Measurements from ENCODE around the gene FAM174B.

FAM174B gene

DNA sequence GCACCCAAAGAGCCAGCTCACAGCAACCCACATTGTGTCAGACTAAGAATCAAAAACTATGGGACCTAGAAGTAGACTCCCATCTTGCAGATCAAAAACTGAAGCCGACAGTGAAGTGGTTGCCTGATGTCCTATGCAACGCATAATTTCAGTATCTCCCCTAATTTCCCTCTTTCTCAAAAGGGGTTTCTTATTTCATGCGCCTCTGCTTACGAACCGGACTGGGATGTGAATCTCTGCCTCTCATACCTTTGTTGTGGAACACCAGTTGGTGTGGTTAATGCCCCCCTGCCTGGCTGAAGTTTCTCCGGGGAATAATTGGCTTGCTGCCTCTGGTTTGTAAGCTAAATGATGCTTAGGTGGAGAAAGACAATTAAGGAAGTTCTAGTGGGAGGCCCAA, 514 bp upstream of the FAM174B start:
- DNase-seq (ENCODE audit: insufficient read length, low spot score) = no peak
- no peak for TF ChIP-seq POLR2A (IDR thresholded peaks at IDR 0.05; ENCODE audit: low read depth, low read length)
- no peak for FAIRE-seq

DNA sequence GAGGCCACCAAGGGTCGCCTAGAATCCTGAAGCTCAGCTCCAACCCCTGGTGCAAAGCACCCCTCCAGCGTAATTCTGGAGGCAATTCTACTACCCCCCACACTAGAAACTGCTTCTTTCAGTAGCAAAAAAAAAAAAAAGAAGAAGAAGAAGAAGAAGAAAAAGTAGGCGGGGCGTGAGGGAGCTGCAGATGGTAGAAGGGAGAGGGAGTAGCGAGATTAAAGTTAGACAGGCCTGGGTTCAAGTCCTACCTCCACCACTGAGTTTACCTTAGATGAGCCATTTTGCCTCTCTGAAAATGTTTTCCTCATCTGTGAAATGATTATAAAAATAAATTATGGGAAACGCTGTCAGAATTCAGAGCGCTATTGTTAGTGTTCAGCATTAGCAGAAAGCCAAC, 913 bp downstream of the FAM174B start:
- FAIRE-seq = no peak

DNA sequence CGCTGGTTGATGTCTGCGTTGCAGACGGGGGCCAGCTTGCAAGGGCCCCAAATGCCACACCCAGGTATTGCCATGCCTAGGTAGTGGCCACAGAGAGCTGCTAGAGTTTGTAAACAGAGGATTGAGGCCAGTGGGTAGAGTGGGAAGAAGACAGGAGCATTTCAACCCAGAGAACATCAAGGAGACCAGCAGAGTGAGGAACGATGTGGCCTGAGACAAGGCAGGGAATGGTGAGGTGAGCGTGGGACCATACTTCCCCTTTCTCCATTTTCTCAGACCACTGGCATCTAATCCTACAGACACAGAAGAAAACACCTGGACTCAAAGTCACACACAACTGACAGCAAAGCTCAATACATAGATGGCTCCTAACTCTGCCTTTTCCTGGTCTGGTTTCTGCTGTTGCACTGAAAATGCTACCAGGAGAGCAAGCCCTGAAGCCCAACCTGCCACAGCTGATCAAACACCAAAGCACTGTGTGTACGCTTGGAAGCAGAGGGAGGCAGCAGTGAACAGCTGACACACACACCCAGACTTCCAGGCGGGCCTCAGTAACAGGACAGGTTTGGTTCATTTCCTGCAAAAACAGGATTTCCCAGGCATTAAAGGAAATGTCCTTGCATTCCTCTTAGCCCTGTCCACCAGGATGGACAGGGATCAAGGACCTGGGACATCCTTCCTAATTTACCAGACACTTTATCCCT, 1.6 kb downstream of the FAM174B start:
- DNase-seq (ENCODE audit: insufficient read length, low spot score) = no peak
- FAIRE-seq = no peak
- TF ChIP-seq POLR2A (IDR thresholded peaks at IDR 0.05; ENCODE audit: low read depth, low read length) = no peak

More for the DNA sequence above, 913 bp downstream of the FAM174B start:
- no peak for TF ChIP-seq POLR2A (IDR thresholded peaks at IDR 0.05; ENCODE audit: low read depth, low read length)
- DNase-seq (ENCODE audit: insufficient read length, low spot score) = no peak

DNA sequence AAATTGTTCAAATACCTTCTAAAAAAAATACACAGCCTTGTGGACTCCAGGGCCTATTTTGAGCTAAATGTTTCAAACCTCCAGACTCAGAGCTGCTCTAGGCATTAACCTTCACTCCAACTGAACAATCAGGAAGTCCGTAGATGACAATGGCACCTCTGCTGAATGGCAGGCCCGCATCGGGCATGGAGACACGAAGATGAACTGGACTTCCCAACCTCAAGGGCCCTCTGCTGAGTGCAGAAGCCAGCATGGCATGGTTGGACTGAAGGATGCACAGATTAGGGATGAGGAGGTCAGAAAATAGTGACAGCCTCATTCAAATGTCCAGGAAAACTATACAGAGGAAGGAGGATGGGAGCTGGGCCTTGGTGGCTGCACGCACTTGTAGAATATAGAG, 2.2 kb downstream of the FAM174B start:
- DNase-seq (ENCODE audit: insufficient read length, low spot score) (no peak), FAIRE-seq (no peak)
- no peak for TF ChIP-seq POLR2A (IDR thresholded peaks at IDR 0.05; ENCODE audit: low read depth, low read length)

DNA sequence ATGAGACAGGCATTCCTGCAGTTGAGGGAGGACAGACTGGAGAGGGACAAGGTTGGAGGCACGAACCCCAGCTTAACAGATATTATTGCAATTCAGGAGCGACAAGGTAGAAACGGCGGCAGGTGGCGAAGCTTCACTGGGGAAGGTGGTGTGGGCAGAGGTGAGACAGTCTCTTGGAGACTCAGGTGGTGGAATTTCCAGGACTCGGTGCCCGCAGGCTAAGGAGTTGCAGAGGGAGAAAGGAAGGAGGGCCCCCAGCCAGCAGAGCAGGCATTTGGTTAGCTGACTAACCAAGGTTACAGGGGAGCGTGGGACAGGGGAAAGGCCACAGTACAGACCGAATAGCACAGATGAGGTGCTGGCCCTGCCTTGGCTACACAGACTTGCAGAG, 3.0 kb downstream of the FAM174B start:
- no peak for TF ChIP-seq POLR2A (IDR thresholded peaks at IDR 0.05; ENCODE audit: low read depth, low read length)
- no peak for FAIRE-seq
- no peak for DNase-seq (ENCODE audit: insufficient read length, low spot score)

DNA sequence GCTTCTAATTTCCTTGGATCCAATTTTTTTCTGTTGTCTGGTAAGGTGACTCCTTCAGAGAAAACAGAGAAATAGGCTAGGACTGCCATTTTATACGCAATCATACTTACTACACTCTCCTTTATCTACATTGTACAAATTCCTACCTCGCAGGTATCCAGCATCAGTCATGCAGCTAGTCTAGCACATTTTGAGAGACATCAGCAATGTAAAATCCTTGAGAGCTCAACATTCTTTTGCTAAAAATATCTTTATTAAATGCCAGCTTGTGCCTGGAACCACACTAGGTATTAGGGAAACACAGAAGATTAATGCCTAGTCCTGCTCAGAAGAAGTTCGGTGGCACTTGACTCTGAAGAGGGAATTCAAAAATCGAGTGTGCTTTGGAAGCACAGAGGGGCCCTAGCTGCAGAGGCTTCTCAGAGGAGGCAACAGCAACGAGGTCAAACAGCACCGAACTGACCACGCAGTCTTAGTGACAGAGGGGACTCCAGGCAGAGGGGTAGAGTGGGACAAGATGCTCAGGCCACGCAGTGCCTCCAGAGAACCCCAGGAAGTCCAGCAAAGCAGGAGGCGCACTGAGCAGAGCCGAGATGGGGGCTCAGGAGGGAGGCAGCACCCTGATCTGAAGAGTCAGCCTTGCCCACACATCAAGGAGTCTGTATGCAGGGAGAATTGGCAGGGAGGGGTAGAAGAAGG, 3.5 kb downstream of the FAM174B start:
- FAIRE-seq (no peak), DNase-seq (ENCODE audit: insufficient read length, low spot score) (no peak)
- no peak for TF ChIP-seq POLR2A (IDR thresholded peaks at IDR 0.05; ENCODE audit: low read depth, low read length)

DNA sequence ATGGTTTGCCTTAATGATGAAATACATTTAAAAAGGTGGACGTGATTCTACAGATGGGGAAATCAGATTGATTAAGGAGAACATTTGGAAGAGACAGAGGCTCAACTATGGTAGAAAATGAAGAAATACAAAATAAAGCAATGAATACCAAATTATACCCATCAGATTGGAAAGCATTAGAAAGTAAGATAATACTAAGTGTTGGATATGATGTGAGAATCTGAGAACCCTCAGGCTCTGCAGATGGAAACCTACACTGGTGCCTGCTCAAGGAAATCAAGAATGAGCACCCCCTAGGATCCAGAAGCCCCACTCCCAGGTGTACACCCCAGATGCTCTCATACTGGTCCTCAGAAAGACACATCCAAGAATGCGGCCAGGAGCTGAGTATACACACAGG, 4.6 kb downstream of the FAM174B start:
- no peak for TF ChIP-seq POLR2A (IDR thresholded peaks at IDR 0.05; ENCODE audit: low read depth, low read length)
- no peak for FAIRE-seq
- no peak for DNase-seq (ENCODE audit: insufficient read length, low spot score)

DNA sequence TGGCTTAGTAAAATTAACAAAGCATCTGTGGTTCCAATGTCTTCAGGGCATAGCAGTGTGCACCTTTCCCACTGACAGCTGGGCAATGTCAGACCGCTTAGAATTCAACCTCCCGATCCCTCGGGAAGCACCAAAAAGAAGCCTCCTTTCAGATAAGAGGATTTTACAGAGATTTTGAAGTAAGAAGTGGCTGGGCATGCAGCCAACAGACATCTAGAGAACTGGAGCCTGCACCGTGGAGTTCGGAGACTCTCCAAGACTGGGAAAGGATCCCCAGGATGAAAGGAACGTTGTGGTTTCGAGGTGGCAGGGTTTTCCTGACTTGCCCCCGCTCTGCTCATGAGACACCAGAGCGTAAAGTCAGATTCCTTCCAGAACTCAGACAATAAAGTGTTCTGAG, 5.3 kb downstream of the FAM174B start:
- no peak for TF ChIP-seq POLR2A (IDR thresholded peaks at IDR 0.05; ENCODE audit: low read depth, low read length)
- FAIRE-seq (no peak), DNase-seq (ENCODE audit: insufficient read length, low spot score) (no peak)

DNA sequence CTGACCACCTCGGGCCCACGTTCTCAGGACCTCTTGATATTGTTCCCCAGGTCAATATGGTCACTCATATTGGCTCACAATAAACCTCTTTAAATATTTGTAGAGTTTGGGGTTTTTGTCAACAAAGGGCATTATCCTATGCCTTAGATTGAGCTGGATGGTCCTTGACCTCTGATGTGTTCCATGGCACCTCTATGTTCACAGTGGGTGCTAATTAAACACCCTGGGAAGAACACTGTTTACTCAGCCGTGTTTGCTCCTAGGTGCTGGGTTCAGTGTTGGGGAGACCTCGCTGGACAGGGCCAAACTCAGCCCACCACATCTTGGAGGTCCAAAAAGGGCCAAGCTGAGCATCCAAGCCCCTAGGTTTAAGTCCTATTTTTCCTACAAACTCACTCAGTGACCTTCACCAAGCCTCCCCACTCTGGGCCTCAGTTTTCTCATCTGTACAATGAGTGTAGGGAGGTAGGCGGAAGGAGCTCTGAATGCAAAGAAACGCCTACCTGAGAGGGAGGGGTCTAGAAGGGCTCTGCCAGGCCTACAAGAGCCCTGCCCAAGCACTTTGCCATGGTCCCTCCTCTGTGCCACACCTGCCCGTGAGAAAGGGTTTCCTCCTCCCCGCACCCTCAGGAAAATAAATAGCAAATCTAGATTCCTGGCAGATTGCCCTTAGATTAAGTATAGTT, 7.2 kb downstream of the FAM174B start:
- TF ChIP-seq POLR2A (IDR thresholded peaks at IDR 0.05; ENCODE audit: low read depth, low read length) = no peak
- FAIRE-seq = no peak
- DNase-seq (ENCODE audit: insufficient read length, low spot score) = no peak

DNA sequence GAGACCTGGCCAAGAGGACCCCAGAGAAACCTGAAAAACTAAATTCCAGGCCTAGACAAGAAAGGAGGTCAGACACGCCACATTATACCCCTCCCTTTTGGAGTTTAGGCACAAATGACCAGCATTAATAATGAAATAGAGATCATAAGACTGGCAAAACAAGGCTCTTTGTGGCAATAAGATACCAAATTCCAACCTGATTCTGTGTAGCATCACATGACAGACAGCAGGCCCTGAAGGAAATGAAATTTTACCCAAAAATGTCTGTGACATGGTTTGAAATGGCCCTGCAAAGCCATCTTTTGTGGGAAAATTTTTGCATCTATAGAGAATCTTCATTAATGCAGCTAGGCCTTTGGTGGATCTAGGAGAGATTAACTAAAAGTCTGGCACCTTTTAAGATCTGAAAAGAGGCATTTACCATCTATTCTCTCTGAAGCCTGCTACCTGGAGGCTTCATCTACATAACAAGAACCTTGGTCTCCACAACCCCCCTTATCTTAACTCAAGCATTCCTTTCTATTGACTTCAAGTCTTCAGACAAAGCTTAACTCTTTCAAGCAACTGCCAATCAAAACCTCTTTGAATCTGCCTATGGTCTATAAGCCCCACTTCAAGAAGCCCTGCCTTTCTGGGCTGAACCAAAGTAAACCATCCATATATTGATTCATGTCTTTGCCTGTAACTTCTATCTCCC, 8.0 kb downstream of the FAM174B start:
- DNase-seq (ENCODE audit: insufficient read length, low spot score) (no peak), FAIRE-seq (no peak)
- no peak for TF ChIP-seq POLR2A (IDR thresholded peaks at IDR 0.05; ENCODE audit: low read depth, low read length)

DNA sequence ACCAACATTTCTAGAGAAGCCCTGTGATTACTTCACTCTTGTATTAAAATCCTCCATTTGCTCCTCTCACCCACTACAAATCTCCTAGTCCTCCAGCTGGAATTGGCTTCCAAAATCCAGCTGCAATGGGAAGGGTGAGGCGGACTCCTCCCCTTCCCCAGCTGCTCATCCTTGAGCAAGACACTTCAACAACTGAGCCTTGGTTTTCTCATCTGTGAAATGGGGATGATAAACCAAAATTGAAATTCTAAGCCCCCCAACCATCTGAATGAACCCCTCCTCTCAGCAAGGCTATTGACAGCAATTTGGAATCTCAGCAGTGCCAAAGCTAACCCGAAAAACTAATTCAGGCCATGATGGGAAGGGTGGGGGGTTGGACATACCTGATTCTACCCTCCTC, 9.4 kb downstream of the FAM174B start:
- DNase-seq (ENCODE audit: insufficient read length, low spot score) (no peak), FAIRE-seq (no peak)
- no peak for TF ChIP-seq POLR2A (IDR thresholded peaks at IDR 0.05; ENCODE audit: low read depth, low read length)

DNA sequence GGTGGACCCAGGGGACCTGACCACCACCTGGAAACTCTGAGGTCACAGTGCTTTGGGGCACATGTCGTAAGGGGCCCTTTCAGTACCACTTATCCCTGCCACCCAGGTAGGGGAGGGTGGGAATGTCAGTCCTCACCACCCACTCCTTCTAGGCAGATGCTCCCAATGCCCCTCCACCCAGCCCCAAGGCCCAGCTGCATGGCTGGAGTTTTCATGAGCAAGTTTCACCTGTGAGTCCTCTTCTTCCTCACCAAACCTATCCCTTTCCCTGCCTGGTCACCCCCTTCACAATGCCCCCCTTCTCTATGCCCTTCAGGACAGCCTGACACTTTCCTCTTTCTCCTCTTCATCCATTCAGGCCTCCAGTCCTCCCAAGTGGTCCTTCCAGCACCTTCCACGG, 9.8 kb downstream of the FAM174B start:
- TF ChIP-seq POLR2A (IDR thresholded peaks at IDR 0.05; ENCODE audit: low read depth, low read length) = no peak
- FAIRE-seq (no peak), DNase-seq (ENCODE audit: insufficient read length, low spot score) (no peak)

DNA sequence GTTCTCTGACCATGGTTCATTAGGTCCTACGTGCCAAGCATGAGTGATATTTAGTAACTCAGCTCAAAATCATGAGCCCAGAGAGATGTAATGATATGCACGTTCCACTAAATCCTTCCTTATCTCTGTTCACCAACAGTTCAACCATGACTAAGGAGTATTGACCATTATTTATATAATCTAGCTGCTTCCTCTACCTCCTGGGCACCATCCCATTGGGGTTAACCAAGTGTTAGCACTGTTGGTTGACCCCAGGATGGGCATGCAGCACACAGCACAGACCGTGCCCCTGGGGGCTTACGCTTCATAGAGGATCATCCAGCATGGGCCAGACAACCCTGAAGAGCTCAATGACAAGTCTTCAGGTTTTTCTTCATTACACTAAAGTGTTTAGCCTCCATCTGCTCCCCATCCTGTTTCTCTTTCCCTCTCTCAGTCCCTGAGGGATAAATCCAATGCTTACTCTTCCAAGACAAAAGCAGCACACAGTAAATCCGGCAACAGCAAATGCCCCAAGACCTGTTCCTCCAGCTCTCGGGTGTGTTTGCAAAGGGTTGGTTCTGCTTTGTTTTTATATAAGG, 10.4 kb downstream of the FAM174B start:
- FAIRE-seq (no peak), DNase-seq (ENCODE audit: insufficient read length, low spot score) (no peak)
- no peak for TF ChIP-seq POLR2A (IDR thresholded peaks at IDR 0.05; ENCODE audit: low read depth, low read length)

All from H54 (cell line).